NOMO-1 treated with DMSO at 0.1 percent for 48 hours (cell line): ENCODE measurements around the gene OPCML.

Source experiments
- DNase-seq: peaks from one replicate; lab custom pipeline; 2025; ENCODE audit not compliant: unreplicated experiment; lab: John Stamatoyannopoulos, UW

Gene OPCML

DNA sequence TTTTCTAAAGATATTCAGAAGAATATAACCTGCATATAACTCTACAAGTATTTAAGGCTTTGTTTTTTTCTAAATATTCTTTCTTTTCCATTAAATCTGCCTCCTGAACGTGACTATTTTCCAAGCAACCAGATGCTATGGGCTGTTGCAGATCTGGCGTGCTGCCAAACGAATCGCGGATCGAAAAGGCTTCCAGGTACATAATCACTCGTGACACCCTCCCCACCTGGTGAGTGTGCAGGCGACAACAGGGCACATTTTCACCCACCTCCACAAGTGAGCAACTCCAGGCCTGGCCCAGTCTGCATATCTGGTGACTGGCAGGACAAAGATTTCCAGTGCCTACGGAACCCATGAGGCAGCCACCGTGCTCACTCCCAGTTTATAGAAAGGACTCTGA lies 660.1 kb downstream of the OPCML start:
- no peak for DNase-seq

DNA sequence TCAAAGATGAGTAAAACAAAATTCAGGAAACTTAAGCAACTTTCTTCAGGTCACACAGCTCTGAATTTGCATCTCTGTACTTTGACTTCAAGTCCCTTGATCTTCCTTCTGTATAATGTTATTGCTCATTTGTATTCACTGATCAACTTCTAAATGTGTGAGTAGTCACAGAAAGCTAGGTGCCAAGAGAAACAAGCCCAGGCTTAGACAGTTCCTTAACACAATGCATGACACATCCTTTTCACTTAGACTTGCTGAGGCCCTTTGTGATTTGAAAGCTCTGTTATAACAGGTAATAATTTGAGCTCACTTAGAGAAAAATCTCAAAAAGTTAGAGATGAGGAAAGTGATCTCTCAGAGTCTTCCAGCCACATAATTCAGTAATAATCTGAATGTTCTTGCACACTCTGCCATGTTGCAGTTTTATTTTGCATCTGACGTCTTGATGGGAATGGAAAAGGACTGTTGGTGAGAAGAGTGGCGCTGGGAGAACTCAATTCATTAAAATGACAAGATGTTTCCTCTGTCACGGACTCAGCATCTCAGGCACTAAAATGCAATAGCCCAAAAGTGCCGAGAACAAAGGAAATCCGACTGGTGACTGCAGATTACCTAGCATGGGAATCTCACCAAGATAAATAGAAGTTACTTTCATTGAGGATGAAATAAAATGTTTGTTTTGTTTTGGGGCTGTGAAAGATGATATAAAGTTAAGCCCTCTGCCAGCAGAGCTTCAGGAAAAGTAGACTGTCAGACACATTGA lies 665.3 kb downstream of the OPCML start:
- DNase-seq: no peak

DNA sequence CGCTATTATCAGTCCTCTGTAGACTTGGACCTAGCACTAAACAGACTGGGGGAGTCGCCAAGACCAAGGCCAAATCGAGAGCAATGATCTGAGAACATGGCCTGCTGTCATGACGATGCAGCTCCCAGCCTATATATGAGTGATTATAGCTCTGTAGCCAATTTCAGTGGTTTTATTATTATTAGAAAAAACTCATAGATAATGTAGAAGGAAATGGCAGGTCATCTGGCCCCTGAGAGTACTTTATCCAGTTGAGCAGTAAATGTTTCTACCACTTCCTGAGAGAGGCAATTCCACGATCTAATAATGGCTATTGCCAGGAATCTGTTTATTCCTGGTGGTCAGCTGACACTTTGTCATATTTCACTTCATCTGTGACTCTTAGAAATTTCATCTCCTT lies 666.7 kb downstream of the OPCML start:
- DNase-seq: no peak

DNA sequence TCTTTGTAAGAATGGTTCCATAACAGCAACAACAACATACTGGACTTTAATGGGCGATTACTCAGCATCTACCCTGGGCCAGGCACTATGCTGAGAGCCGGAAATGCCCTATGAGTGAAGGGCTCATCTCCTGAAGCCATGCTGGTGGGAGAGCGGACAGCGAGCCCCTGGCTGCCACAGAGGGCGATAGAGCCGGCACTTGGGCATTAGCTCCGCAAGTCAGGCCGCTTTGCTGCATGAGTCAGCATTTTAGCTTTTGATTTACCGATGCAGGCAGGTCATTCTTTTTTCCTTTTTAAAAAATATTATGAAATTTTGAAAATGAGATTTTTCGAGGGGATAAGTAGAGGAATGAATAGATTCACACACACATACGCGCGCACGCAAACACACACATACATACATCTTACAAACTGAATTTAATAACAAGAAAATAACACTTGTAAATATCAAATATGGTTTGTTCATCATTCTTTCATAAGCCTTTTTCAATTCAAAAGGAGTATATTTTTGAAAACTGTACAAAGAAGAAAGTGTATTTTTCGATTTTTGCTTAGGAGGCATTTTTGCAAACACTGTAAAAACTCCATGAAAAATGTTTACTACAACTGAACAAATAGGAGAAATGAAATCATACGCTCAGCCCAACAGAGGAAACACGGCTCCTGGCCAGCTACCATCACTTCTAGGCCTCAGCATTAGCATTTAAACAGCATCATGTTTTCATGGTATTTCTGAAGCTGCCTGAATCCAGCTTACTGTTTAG lies 667.3 kb downstream of the OPCML start:
- DNase-seq: no peak

DNA sequence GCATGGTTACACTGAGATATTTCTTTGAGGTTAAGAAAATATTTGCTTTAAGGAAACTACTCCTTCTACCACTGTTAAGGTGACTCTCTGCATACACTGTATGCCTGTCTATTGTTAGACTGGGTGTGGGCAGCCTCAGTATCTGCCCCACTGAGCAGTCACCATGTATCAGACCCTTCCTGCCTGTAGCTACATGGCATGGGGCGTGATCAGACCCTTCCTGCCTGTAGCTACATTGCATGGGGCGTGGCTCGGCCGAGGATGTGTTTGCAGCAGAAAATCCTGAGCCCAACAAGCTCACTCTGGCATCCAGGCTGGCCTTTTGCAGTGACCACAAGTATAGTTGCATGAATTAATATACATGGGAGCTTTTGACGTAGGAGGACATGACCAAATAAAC lies 669.4 kb downstream of the OPCML start:
- no peak for DNase-seq

DNA sequence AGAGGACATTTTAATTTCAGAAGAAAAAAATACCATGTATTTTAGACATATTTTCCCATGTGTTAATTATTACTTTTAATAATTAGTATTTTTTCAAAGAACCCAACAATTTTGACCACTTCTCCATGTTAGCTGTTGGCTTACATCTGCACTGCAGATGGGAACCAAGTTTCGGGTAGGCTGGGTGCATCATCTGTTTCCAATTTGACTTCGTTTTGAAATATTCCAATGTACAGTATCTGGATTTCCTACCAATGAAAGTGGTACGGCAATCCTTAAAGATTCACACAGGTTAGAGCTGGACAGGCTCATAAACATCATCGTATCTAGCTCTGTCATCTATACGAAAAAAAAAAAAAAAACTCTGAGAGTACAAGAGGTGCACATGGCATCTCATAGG lies 670.2 kb downstream of the OPCML start:
- no peak for DNase-seq

DNA sequence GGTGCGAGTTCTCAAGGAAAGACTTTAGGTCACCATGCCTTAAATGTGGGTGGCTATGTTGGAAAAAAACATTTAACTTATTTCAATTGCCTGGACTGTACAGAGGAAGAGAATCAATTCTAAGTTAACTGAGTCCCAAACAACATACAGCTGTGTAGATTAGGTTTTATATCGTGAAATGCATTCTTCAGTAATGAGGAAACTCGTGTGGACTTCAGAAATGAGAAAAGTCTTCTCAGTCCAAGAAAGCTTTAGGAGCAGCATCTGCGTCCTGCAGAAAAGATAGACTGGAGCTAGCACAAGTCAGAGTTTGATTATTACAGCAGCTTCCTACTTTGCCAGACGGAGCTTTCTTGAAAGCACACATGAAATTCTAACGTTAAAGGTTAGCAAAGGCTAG lies 673.0 kb downstream of the OPCML start:
- no peak for DNase-seq

DNA sequence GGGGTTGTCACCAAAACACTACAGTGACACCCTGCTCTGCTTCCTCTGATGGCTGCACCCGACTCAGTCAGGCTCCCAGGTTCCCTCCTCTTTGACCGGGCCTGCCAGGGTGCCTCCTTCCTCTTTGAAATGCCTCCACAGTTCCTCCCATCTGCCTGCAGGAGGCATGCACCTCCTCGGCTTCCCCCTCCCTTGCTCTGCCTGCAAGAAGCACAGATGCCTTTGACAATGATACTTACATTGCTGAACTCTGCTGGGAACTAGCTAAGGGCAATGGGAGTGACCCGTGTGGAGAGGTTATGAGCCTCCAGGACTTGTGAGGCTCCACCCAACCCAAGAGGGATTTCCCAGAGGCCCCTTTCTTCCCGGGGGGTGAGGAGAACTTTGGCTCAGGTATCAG lies 674.1 kb downstream of the OPCML start:
- DNase-seq: no peak

DNA sequence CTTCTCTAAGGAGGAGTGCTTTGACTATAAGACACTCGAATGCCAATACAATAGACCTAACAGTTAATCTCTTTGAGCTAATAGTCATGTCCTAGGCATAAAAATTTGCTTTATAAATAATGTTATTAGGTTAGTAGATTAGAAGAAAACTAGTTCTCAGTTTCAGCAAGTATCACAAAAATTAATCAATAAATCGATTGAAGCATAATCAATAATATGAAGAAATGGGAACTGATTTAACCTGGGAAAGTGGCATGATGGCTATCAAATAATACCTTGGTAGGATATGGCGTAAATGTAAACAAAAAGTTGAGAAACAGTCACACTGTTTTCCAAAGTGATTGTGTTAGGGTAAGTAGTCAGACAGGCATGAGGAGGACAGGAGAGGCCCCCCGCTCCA lies 676.3 kb downstream of the OPCML start:
- no peak for DNase-seq

DNA sequence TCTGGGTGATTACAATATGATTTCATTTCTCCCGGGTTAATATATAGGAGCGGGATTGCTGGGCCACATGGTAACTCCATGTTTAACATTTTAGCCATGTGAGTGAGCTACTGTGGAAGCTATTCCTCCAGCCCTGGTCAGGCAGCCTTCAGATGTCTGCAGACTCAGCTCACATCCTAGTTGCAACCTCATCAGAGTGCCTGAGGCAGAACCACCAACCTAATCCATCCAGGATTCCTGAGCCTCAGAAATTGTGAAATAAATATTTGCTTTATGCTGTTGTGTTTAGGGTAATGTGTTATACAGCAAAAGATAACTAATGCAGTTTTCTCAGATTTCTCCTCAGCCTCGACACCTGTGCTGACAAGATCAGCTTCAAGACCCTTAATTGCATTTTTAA lies 676.8 kb downstream of the OPCML start:
- DNase-seq: no peak

DNA sequence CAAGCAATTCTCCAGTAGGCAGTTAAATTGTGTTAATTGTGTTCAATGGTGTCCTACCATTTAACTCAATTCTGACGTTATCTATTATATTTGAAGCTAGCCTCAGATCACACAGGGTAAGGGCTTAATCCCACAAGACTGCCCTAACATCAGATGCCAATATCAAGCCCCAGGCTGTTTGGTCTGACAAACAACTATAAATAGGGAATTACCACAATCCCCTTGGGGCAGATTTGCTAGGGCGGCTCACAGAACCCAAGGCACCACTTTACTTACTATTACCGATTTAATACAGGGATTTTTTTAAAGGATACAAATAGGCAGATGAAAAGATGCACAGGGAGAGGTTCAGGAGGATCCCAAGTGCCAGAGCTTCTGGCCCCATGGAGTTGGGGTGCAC lies 678.4 kb downstream of the OPCML start:
- no peak for DNase-seq

DNA sequence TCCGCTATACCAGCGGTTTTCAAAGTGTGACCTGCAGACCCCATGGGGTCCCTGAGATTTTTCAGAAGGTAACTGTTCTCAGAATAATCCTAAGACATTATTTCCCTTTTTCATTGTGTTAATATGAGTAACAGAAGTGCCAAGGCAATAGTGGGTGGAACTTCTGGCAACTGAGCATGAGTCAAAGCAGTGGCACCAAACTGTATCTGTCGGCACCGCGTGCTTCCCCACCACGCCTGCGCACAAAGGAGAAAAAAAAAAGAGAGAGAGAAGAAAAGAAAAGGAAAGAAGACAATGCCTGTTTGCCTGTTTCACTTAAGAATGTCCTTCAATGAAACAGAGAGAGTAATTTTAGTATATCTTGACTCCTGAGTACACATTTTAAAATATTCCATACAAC lies 679.9 kb downstream of the OPCML start:
- no peak for DNase-seq

DNA sequence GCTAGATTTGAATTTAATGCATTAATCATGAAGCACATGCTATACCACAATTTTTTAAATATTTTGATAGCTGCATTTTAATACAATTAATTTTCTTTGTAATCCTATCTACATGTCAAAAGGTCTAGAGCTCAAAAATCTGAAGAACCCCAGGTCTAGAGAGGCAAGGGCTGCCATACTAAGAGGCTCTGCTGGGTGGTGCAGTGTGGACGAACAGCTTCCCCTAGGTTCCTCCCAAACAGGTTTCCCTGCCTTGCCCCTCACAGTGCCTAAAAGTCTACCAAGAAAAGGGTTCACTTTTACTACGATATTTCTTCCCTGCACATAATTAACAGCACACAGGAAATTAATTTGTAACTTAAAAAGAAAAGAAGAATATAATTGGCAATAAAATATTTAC lies 681.1 kb downstream of the OPCML start:
- DNase-seq: no peak

DNA sequence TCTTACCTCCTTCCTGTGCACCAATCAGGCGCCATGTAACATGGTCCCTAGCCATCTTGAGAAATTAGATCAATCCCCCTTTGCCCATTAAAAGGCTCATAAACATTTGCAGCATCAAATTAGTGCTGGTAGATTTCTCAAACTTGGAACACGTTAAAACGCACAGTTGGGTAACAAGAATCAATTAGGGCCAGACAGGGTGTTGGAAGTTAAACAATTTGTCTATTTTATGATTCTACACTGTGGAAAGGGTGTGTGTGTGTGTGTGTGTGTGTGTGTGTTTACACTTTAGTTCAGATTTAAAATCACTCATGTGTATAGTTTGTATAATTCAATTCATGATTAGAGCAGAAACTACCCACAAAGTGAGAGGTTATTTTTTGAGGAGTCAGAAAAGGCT lies 682.0 kb downstream of the OPCML start:
- DNase-seq: no peak

DNA sequence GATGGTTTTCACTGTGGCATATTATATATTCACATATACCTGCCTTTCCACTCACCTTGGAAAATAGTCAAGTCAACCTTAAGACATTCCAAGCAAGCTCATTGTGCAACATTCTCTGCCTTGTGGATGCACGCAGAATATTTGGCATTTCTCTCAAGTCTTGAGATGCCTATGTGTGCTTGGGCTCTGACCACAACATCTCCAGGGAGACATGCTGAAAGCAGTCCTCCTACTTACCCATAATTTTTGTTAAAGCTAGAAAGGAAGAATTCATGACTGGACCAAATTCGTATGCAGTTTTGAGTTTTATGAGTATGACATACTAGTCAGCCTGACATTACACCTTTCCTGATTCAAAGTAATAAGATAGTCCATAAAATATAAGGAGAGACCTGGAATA lies 684.0 kb downstream of the OPCML start:
- no peak for DNase-seq

DNA sequence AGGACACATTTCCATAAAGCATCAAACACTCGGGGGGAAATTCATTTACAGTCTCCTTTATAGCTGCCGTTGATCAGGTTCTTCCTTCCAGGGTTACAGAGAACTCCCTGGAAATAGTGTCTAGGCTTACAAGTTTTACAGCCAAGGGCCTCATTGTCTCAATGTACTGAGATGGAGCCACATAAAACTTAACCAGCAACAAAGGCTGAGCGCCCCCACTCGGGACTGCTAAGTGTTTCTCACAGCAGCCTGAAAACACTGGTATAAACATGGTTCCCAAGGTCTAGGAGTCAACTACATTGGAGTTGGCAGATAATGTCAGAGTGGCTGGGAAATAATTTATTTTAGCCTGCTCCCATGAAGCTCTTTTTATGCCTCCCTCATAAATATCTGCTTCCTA lies 686.2 kb downstream of the OPCML start:
- DNase-seq: no peak

DNA sequence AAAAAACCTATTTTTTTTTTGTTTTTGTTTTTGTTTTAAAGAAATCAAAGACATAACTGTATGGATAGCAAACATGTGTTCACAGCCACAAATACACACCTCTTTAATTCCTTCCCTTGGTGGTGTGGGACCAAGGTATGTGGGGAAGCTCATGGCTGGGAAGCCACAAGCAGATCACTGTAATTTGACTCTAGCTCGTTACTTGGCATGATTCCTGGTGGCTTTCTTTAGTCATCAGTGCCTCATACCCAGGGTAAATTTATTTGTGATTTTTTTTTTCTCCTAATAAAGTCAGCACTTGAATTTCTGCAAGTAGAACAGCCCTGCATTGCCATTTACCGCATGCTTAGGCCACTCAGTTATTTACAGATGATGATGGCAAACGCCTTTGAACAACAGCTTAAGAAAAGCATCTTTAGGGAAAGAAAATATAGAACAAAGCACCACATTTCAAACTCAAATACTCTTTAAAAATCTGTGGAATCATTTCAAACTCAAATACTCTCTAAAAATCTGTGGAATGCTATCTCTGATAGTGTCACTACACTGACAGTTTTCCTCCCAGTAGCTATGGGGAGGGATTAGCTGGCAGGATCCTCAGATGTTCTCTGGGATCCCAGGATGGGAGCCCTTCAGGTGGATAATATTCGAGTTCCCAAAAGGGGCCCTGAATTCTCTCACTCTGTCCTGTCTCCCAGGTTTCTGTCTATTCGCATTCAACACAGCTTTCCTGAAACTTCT lies 687.2 kb downstream of the OPCML start:
- no peak for DNase-seq

DNA sequence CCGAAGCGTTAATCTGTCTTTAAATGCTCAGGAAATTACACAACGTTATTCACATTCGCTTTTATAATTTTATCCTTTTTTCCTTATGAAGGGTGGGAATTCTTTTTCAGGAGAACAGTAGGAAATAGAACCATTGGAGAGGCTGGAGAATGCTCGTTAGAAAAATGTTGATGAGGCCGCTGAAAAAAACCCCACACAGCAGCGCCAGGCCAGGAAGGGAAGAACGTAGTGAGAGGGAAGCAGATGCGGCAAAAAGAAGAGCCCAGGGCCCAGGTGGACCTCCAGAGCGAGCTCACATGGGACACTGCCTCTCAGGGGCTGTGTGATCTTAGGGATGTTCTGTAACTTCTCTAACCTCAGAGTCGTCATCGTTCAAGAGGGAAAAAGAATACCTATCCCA lies 691.6 kb downstream of the OPCML start:
- no peak for DNase-seq

DNA sequence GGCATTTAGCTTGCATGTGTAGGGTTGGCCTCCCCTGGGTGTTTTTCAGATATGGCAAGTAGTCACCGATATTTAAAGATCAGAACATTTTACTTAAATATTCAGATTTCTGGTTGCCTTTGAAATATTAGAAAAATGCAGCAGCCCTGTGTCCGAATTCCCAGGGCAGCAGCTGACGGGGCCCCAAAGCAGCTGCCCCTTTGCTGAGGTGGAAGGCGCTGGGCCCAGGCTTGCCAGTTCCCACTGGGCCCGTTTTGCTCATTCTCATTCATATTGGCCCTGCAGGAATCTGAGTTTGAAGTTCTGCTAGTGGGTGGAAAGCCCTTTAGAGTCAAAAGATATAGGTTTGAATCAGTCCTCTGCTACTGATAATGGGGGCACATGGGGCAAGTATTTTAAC lies 692.1 kb downstream of the OPCML start:
- no peak for DNase-seq

DNA sequence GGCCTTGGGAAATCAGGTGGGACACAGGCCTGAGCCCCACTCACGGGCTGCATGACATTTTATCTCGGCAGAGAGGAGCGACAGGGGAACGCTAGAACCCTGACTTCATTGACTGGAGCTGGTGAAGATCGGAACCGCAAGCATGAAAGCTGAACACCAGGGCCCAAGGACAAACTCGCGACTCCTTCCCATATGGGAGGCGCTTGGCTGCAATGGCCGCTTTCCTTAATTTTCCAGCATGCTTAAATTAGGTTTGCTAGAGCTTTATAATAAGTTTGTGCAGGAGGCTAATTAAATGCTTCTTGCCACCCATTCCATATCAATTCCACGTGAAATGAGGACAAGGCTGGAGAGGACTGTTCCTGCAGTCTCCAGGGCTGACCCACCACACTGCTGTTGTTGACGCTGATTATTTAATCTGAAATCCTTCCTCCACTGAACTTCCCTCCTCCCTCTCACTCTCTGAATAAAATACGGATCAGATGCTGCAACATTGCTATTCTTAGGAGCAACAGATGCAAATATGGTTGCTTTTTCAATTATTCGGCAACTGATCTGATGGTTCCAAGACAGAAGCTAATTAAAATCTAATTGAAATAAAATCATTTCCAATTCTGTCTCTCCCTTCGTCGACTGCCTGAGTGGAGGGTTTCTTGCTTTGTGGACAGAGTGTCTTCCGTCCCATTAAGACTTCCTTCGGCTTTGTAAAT lies 692.9 kb downstream of the OPCML start:
- DNase-seq: no peak

DNA sequence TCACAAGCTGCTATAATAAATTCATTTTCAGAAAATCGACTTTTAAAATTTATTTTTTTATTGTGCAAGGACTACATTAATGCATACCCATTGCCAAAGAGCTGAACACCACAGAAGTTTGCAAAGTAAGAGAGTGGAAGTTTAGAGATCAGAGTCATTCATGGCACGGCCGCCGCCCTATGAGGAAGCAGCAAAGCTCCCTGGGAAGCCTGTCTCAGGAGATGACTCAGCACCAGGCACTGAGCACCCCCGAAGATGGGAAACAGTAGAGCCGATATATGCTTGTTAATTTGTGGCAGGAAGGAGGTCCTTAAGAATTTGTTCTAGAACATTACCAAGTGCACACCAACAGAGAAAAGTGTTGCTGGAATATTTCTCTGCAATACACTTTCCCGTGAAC lies 693.7 kb downstream of the OPCML start:
- no peak for DNase-seq
